NOMO-1 treated with DMSO at 0.1 percent for 48 hours (cell line): ENCODE results near the gene TPM2.
A peak's percentile ranks its signal among the peaks of the same experiment; 100 is the strongest.

Experiments
- DNase-seq: peaks from one replicate; lab custom pipeline; 2025; ENCODE audit not compliant: unreplicated experiment; lab: John Stamatoyannopoulos, UW

TPM2 gene

GRCh38 chr9:35689542-35690293, at the start of gene TPM2:
Gene TPM2 (minus strand): TSS chr9:35689925. CDS start chr9:35689817, 108 bp downstream.
- no peak for DNase-seq

GRCh38 chr9:35738924-35739323, 49.2 kb upstream of the TPM2 start:
- DNase-seq: no peak

GRCh38 chr9:35738186-35738585, 48.5 kb upstream of the TPM2 start:
- no peak for DNase-seq

- no peak for DNase-seq
Measured at GRCh38 chr9:35737143-35737542, 47.4 kb upstream of the TPM2 start.

GRCh38 chr9:35736201-35736633, 46.5 kb upstream of the TPM2 start:
- peak; percentile 71 for DNase-seq

- no peak for DNase-seq
Measured at GRCh38 chr9:35734096-35734495, 44.4 kb upstream of the TPM2 start.

- DNase-seq: peak; percentile 56
Measured at GRCh38 chr9:35732800-35733541, 43.2 kb upstream of the TPM2 start.

- DNase-seq: peak; percentile 100
Measured at GRCh38 chr9:35732185-35732799, 42.6 kb upstream of the TPM2 start, which contains the start of the genes CREB3 and TLN1. Gene CREB3 (plus strand): TSS chr9:35732666. CDS start chr9:35732773, 107 bp downstream. Gene TLN1 (minus strand): TSS chr9:35732195. CDS start chr9:35725694, 6,501 bp downstream.

GRCh38 chr9:35731415-35732184, 41.9 kb upstream of the TPM2 start:
- DNase-seq: no peak

- no peak for DNase-seq
Measured at GRCh38 chr9:35730486-35730854, 40.7 kb upstream of the TPM2 start.

GRCh38 chr9:35729700-35730485, 40.2 kb upstream of the TPM2 start:
- peak; percentile 70 for DNase-seq

GRCh38 chr9:35729101-35729500, 39.4 kb upstream of the TPM2 start:
- DNase-seq: no peak

GRCh38 chr9:35728041-35728971, 38.6 kb upstream of the TPM2 start:
- DNase-seq: peak; percentile 76

- no peak for DNase-seq
Measured at GRCh38 chr9:35727676-35728040, 37.9 kb upstream of the TPM2 start.

- DNase-seq: peak; percentile 52
Measured at GRCh38 chr9:35726931-35727330, 37.2 kb upstream of the TPM2 start.

GRCh38 chr9:35725362-35725761, 35.6 kb upstream of the TPM2 start:
- no peak for DNase-seq

GRCh38 chr9:35723908-35724307, 34.2 kb upstream of the TPM2 start:
- DNase-seq: no peak

GRCh38 chr9:35723426-35723825, 33.7 kb upstream of the TPM2 start:
- DNase-seq: no peak

- no peak for DNase-seq
Measured at GRCh38 chr9:35719546-35719945, 29.8 kb upstream of the TPM2 start.
